Lower leg skin (tissue), 3 donors: ENCODE measurements around the gene DTWD1.

Source experiments
- CTCF ChIP-seq, 3 donors: fragments of 450-650 bp; IDR thresholded peaks; one replicate each; pipeline ENCODE4 v1.5.1; 2016; ENCODE audit warnings: antibody characterized with exemption in 3 of 3, mild to moderate bottlenecking in 3 of 3, moderate library complexity in 2 of 3
- POLR2A ChIP-seq, 2 donors: fragments of 450-650 bp; IDR thresholded peaks; one replicate each; pipeline ENCODE4 v1.6.1; 2016 to 2017; ENCODE audit warnings: antibody characterized with exemption in 2 of 2, mild to moderate bottlenecking in 1 of 2, moderate library complexity in 1 of 2

- TF ChIP-seq CTCF (IDR thresholded peaks at IDR 0.05) (no peak), POLR2A (IDR thresholded peaks at IDR 0.05) (no peak)
Measured at GRCh38 chr15:49652922-49653321, 32.1 kb downstream of the DTWD1 start.
